Measurements from ENCODE around the gene KDF1.

DNA sequence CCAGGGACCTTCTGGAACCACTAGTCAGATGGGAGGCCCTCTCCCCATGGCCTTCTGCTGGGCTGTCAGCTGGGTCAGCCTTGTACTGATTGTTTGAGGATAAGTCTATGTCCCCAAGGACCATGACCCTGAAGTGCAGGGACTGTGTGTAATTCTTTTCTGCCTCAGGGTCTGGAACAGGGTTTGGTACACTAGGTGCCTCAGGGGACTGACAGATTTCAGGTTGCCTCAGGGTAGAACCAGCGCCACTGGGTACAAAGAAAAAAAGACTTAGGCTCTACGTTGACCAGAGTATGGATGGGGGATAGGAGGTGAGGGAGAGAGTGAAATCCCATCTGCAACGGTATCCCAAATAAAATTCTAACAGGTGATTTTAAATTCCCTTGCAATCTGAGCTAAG is 3.0 kb downstream of the KDF1 start:
- TF ChIP-seq CTCF (IDR thresholded peaks at IDR 0.05 in 4 of 5, conservative IDR thresholded peaks at IDR 0.05 in 1 of 5) (no peak), POLR2A (IDR thresholded peaks at IDR 0.05) (no peak)

All from gastrocnemius medialis (tissue), 4 donors.